IMR-90 (cell line): ENCODE results near the gene HTR2A. TPM values are rescaled to one million over a fixed set of nuclear protein-coding genes. Genes with fewer than 3 reads are reported as not detected.

Source experiments
- ATAC-seq: fragments of 200-7000 bp; cut with Tn5 transposase; 2 replicates; pipeline ENCODE4 v1.9.1; 2020; ENCODE audit warnings: low read depth, mild to moderate bottlenecking, moderate library complexity
- BruUV-seq: library from RNA; stranded (reverse); fragments of 400-500 nt; replicated peaks from 2 replicates; lab custom pipeline; 2021; lab: Mats Ljungman, UMichigan
- CTCF ChIA-PET: fragments of 300-600 bp; formaldehyde crosslinking; extraction: SDS; loops from one replicate; lab custom pipeline; 2021; ENCODE audit warnings: antibody characterized with exemption; lab: Yijun Ruan, JAX
- POLR2A ChIA-PET: fragments of 300-600 bp; sonication (Branson Sonifier 250); formaldehyde crosslinking; loops from one replicate; lab custom pipeline; 2022; ENCODE audit warnings: antibody characterized with exemption; ENCODE audit not compliant: unreplicated experiment; lab: Charles Lee
- DNase-seq: peaks from one replicate; pipeline ENCODE4 v3.0.0; 2013
- H2AFZ ChIP-seq: replicated peaks from 2 replicates; pipeline ENCODE3; 2013; ENCODE audit warnings: low read length, mild to moderate bottlenecking; ENCODE audit not compliant: poor library complexity
- H2AK5ac ChIP-seq: 2 replicates; pipeline ENCODE4 v1.6.1; 2013; ENCODE audit warnings: low read depth, low read length, inconsistent platforms
- H2AK9ac ChIP-seq: replicated peaks from 2 replicates; pipeline ENCODE3; 2013; ENCODE audit warnings: mild to moderate bottlenecking, low read depth, low read length, moderate library complexity; ENCODE audit not compliant: poor library complexity
- H2BK120ac ChIP-seq: 2 replicates; pipeline ENCODE4 v1.6.1; 2013; ENCODE audit warnings: low read depth, low read length, inconsistent platforms
- H2BK15ac ChIP-seq: 3 replicates; pipeline ENCODE4 v1.6.1; 2013; ENCODE audit warnings: low read depth, low read length, inconsistent platforms
- H2BK20ac ChIP-seq: 2 replicates; pipeline ENCODE4 v1.6.1; 2013; ENCODE audit warnings: low read depth, mild to moderate bottlenecking, inconsistent platforms, low read length, moderate library complexity
- H2BK5ac ChIP-seq: 2 replicates; pipeline ENCODE4 v1.6.1; 2013; ENCODE audit warnings: mild to moderate bottlenecking, low read depth, low read length, inconsistent platforms; ENCODE audit not compliant: poor library complexity, severe bottlenecking
- H3K14ac ChIP-seq: replicated peaks from 2 replicates; pipeline ENCODE4 v1.6.1; 2013; ENCODE audit warnings: low read depth, low read length, inconsistent platforms
- H3K18ac ChIP-seq: 2 replicates; pipeline ENCODE4 v1.6.1; 2013; ENCODE audit warnings: low read depth, low read length, control low read depth
- H3K23ac ChIP-seq: 2 replicates; pipeline ENCODE4 v1.6.1; 2013; ENCODE audit warnings: low read depth, low read length, inconsistent platforms
- H3K27ac ChIP-seq: 2 replicates; pipeline ENCODE4 v1.5.1; 2013; ENCODE audit warnings: mild to moderate bottlenecking, control low read depth, low read length; ENCODE audit not compliant: insufficient read depth
- H3K27me3 ChIP-seq: 2 replicates; pipeline ENCODE4 v1.6.1; 2013; ENCODE audit warnings: low read length; ENCODE audit not compliant: control insufficient read depth, insufficient read depth
- H3K36me3 ChIP-seq: 2 replicates; pipeline ENCODE4 v1.6.1; 2013; ENCODE audit warnings: low read length, mixed read lengths; ENCODE audit not compliant: control insufficient read depth, insufficient read depth
- H3K4ac ChIP-seq: 2 replicates; pipeline ENCODE4 v1.6.1; 2013; ENCODE audit warnings: low read depth, low read length, inconsistent platforms
- H3K4me1 ChIP-seq: 2 replicates; pipeline ENCODE4 v1.6.1; 2013; ENCODE audit warnings: low read length, mixed read lengths; ENCODE audit not compliant: control insufficient read depth, insufficient read depth
- H3K4me2 ChIP-seq: 2 replicates; pipeline ENCODE4 v1.6.1; 2013; ENCODE audit warnings: low read depth, mild to moderate bottlenecking, control low read depth, low read length, moderate library complexity
- H3K4me3 ChIP-seq: 2 replicates; pipeline ENCODE4 v1.5.1; 2013; ENCODE audit warnings: low read depth, mild to moderate bottlenecking, control low read depth, low read length, moderate library complexity; ENCODE audit not compliant: insufficient read depth
- H3K56ac ChIP-seq: 2 replicates; pipeline ENCODE4 v1.6.1; 2013; ENCODE audit warnings: low read length, inconsistent platforms; ENCODE audit not compliant: insufficient read depth; ENCODE audit errors: extremely low read depth
- H3K79me1 ChIP-seq, 2 experiments: 2 replicates each; pipeline ENCODE4 v1.6.1; 2013; ENCODE audit warnings: low read length in 2 of 2, inconsistent platforms in 1 of 2, low read depth in 1 of 2
- H3K9ac ChIP-seq: 2 replicates; pipeline ENCODE4 v1.6.1; 2013; ENCODE audit warnings: low read depth, low read length, control low read depth
- H3K9me1 ChIP-seq: 2 replicates; pipeline ENCODE4 v1.6.1; 2013; ENCODE audit warnings: low read length, inconsistent platforms; ENCODE audit not compliant: insufficient read depth
- H3K9me3 ChIP-seq: 2 replicates; pipeline ENCODE4 v1.6.1; 2013; ENCODE audit warnings: low read length; ENCODE audit not compliant: control insufficient read depth, insufficient read depth
- H4K20me1 ChIP-seq: 2 replicates; pipeline ENCODE4 v1.6.1; 2013; ENCODE audit warnings: low read length, inconsistent platforms; ENCODE audit not compliant: insufficient read depth
- H4K5ac ChIP-seq: 2 replicates; pipeline ENCODE4 v1.6.1; 2013; ENCODE audit warnings: mild to moderate bottlenecking, low read depth, low read length, control low read depth
- H4K8ac ChIP-seq, 2 experiments: 2 replicates each; pipeline ENCODE4 v1.6.1; 2013; ENCODE audit warnings: low read depth in 2 of 2, low read length in 2 of 2, control low read depth in 1 of 2, inconsistent platforms in 1 of 2
- H4K91ac ChIP-seq: 2 replicates; pipeline ENCODE4 v1.6.1; 2013; ENCODE audit warnings: low read depth, low read length, inconsistent platforms; ENCODE audit not compliant: insufficient read depth
- BHLHE40 ChIP-seq: fragments of 150-350 bp; IDR thresholded peaks from 2 replicates; pipeline ENCODE4 v1.6.1; 2016; ENCODE audit warnings: mild to moderate bottlenecking, low read depth, low read length
- CEBPB ChIP-seq: IDR thresholded peaks from 2 replicates; pipeline ENCODE4 v1.6.1; 2012; ENCODE audit warnings: low read depth, low read length, improper control_type of control experiment
- CHD1 ChIP-seq: IDR thresholded peaks from 2 replicates; pipeline ENCODE4 v1.6.1; 2012; ENCODE audit warnings: low read depth, low read length, improper control_type of control experiment
- FOS ChIP-seq: fragments of 150-350 bp; IDR thresholded peaks from 2 replicates; pipeline ENCODE4 v1.6.1; 2016; ENCODE audit warnings: low read depth, low read length
- MAZ ChIP-seq: IDR thresholded peaks from 2 replicates; pipeline ENCODE4 v1.6.1; 2012; ENCODE audit warnings: low read depth, mild to moderate bottlenecking, low read length, improper control_type of control experiment, moderate library complexity, borderline replicate concordance
- POLR2A ChIP-seq: IDR thresholded peaks from 2 replicates; pipeline ENCODE4 v1.6.1; 2012; ENCODE audit warnings: mild to moderate bottlenecking, low read depth, low read length
- RCOR1 ChIP-seq: IDR thresholded peaks from 2 replicates; pipeline ENCODE4 v1.6.1; 2012; ENCODE audit warnings: mild to moderate bottlenecking, low read length, improper control_type of control experiment; ENCODE audit not compliant: insufficient replicate concordance
- SMC3 ChIP-seq: fragments of 150-350 bp; IDR thresholded peaks from 2 replicates; pipeline ENCODE4 v1.6.1; 2016; ENCODE audit warnings: low read depth, mild to moderate bottlenecking, antibody characterized with exemption, low read length, moderate library complexity
- WGBS, 2 experiments: methylation state at CpG; one replicate each; pipeline versions ENCODE4 v1.1.5 to v1.1.7; 2013; ENCODE audit warnings: missing lambda C conversion rate in 2 of 2; ENCODE audit not compliant: insufficient read length in 1 of 2; ENCODE audit errors: extremely low coverage in 2 of 2; 5-methylcytosine and 5-hydroxymethylcytosine counted together
- dilution Hi-C: fragments of 300-500 bp; cut with HindIII; formaldehyde crosslinking; loops from one replicate; pipeline ENCODE4 v1.14.3; 2018; ENCODE audit warnings: low sequenced_read_pairs; ENCODE audit not compliant: unreplicated experiment
- in situ Hi-C: fragments of 300-500 bp; cut with MboI; formaldehyde crosslinking; loops from 3 replicates; pipeline ENCODE4 v1.14.3; 2019; ENCODE audit warnings: low sequenced_read_pairs, inconsistent platforms, mixed read lengths
- intact Hi-C: fragments of 100-400 bp; cut with micrococcal nuclease; formaldehyde crosslinking; loops from 2 replicates; pipeline ENCODE4 v1.10.0; 2022
- polyA plus RNA-seq, 3 experiments: library from polyadenylated mRNA; depleted of rRNA; stranded (reverse); fragments of >200 nt; gene quantifications; 2 replicates each; pipeline ENCODE4 v1.2.3, GENCODE V29; 2012; ENCODE audit warnings: low replicate concordance in 1 of 3
- total RNA-seq: library from RNA; depleted of rRNA; stranded (reverse); fragments of >200 nt; gene quantifications from 2 replicates; pipeline ENCODE4 v1.2.3, GENCODE V29; 2012
- TF ChIP-seq, protein P1 (sequence below): fragments of 150-350 bp; IDR thresholded peaks from 2 replicates; pipeline ENCODE4 v1.6.1; 2016; ENCODE audit warnings: low read depth, mild to moderate bottlenecking, low read length, moderate library complexity, borderline replicate concordance

Gene HTR2A
- total and polyA plus RNA-seq, 2 of the 4 experiments (the other 2 are of a cell fraction): 0.02 TPM; not detected in 1

DNA sequence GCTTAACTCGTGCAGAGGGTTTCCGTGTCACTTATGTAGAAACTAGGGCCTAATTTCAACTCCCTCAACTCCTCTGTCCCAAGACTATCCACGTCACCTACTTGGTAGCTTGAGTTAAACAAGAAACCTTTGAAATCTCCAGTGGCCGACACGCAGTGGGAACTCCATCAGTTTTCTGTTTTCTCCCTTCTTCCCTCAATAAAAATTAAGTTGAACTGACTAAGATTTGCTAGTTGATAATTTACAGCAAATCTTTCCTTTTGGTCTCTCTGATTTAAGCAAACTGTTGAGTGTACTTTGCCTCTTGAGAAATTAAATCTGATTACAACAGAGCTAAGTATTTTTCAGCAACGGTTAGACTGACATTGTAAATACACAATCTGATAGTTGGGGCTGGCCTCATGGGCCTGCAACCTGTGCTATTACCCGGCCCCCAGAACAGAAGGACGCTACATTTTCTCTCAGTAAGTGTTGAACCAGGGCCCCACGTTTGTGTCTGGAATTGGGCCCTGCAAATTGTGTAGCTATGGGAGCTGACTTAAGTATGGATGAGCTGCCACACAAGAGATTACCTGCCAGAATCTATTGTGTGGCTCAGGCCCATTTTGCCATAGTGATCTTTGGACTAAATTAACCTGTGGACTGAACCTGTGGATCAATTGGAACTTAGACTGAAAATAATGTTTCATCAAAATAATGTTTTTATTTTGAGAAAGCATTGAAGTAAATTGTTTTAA is 99.2 kb downstream of the HTR2A start (continued):
- no peak for TF ChIP-seq CHD1

DNA sequence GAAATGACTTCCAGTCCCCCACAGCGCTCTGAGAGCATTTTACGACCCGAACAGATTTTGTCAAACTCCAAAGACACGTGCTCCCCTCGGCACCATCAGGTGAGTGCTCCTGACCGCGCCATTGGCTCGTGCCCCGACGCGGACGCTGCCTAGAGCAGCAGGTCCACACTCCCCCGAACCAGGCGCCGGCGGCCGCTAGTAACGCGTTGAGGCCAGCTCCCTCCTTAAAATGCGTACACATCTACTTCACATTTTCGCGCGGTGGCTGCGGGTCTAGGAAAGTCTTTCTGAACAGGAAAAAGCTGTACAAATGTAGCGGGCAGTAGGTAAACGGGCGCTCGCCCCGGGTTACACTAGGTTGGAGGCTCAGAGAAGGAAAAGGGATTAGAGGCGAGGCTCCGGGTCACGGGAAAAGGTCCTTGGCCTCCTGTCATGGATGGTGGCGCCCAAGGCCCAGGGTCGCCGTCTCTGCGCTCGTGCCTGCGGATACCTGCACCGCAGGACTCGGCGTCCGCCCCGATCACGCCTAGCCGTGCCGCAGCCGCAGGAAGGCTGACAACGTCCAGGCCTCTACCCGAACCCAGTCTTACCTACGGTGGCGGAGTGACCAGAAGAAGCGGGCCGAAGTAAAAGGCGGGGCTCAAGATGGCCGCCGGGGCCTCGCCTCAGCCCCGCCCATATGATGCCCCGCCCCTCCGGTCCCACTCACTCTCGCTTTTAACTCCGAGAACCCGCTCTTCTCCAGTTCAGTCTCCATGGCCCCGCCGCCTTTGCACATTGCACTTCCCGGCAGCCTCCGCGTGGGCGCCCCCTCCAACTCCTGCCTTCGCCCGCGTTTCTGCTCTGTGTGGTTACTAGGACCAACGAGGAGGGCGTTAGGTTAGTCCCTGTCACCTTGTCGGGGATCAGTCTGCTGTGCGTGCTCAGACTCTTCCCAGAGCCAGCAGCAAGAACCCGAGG is 100.1 kb downstream of the HTR2A start, which contains the start of gene ESD:
TSS of gene ESD (minus strand) at position 647 of the 960 bp plus-strand sequence. CDS start 5,748 bp downstream, outside the sequence.
- in situ Hi-C loops: no loop called here
- TF ChIP-seq CEBPB (no peak), BHLHE40 (peak; percentile 45; the same call in 1 of the 2 replicates), RCOR1 (peak; percentile 46), POLR2A (0 out of 2 replicates have a peak, but pooled peaks have one; percentile 36), MAZ (peak; percentile 57; the same call in 1 of the 2 replicates), FOS (no peak), SMC3 (no peak)
- TF ChIP-seq, protein P1, sequence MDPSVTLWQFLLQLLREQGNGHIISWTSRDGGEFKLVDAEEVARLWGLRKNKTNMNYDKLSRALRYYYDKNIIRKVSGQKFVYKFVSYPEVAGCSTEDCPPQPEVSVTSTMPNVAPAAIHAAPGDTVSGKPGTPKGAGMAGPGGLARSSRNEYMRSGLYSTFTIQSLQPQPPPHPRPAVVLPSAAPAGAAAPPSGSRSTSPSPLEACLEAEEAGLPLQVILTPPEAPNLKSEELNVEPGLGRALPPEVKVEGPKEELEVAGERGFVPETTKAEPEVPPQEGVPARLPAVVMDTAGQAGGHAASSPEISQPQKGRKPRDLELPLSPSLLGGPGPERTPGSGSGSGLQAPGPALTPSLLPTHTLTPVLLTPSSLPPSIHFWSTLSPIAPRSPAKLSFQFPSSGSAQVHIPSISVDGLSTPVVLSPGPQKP: no peak

More for the DNA sequence above, 100.1 kb downstream of the HTR2A start, which contains the start of gene ESD:
- peak; percentile 87 for DNase-seq
- H3K27ac ChIP-seq: peak within 1 kb of the TSS; percentile 94
- H4K20me1 ChIP-seq: no peaks in the 10 kb centered on the region; the same call in 1 of the 2 replicates
- peak within 1 kb of the TSS; percentile 91 for H3K4me2 ChIP-seq
- H3K9ac ChIP-seq: peak within 1 kb of the TSS; percentile 94
- H4K91ac ChIP-seq: peak within 1 kb of the TSS; percentile 96
- H2AK9ac ChIP-seq: peak within 1 kb of the TSS; percentile 92
- no peaks in the 10 kb centered on the region for H3K27me3 ChIP-seq
- peak within 1 kb of the TSS; percentile 84 for H4K5ac ChIP-seq
- H3K56ac ChIP-seq: peak within 1 kb of the TSS; percentile 92
- intact Hi-C loops (loop anchor here (1.0 kb wide), 1 partner anchor 242 kb away; no protein-coding TSS in a partner anchor), dilution Hi-C loops (no loop called here)
- peak within 1 kb of the TSS; percentile 89 for H2AK5ac ChIP-seq
- peak within 1 kb of the TSS; percentile 95 for H3K23ac ChIP-seq
- H2BK15ac ChIP-seq: peak within 1 kb of the TSS; percentile 38; the same call in 2 of the 3 replicates
- peak within 1 kb of the TSS; percentile 97 for H3K14ac ChIP-seq
- H3K4me1 ChIP-seq: peaks cover 5% of the 10 kb centered on the region
- BruUV-seq: no TSS peak
- H4K8ac ChIP-seq: peak within 1 kb of the TSS; percentile 91 to 99
- whole genome bisulfite sequencing, 2 experiments: 4% methylated on average over 16 of the region's 77 CpGs; no CpG with 5 or more reads in 1 of the 2 experiments
- peaks cover 28 to 30% of the 10 kb centered on the region in 2 experiments for H3K79me1 ChIP-seq
- H2BK5ac ChIP-seq: peak within 1 kb of the TSS; percentile 90
- peaks cover 5% of the 10 kb centered on the region; the same call in 1 of the 2 replicates for H3K9me1 ChIP-seq
- H3K36me3 ChIP-seq: peaks cover 1% of the 10 kb centered on the region; the same call in 1 of the 2 replicates
- ChIA-PET CTCF (interaction anchor here (0.6 kb wide), 2 partner anchors 555 to 1176 kb away, joined by 3 read pairs; no protein-coding TSS in a partner anchor), POLR2A (interaction anchor here (0.6 kb wide), 1 partner anchor 12 kb away, joined by 3 read pairs; no protein-coding TSS in a partner anchor)
- H3K4ac ChIP-seq: peak within 1 kb of the TSS; percentile 93
- ATAC-seq: peak; percentile 98
- H2BK20ac ChIP-seq: peak within 1 kb of the TSS; percentile 1; the same call in 1 of the 2 replicates
- H3K18ac ChIP-seq: peak within 1 kb of the TSS; percentile 78
- H2BK120ac ChIP-seq: peak within 1 kb of the TSS; percentile 89
- no peaks in the 10 kb centered on the region for H3K9me3 ChIP-seq
- peak within 1 kb of the TSS; percentile 99 for H2AFZ ChIP-seq
- H3K4me3 ChIP-seq: peak within 1 kb of the TSS; percentile 84
